K562 (cell line): ENCODE measurements around the gene CORO6. TPM values are rescaled to one million over a fixed set of nuclear protein-coding genes. Genes with fewer than 3 reads are reported as not detected.

Experiments used
- GATAD2B ChIP-seq: fragments of 450-650 bp; IDR thresholded peaks from 2 replicates; pipeline ENCODE4 v1.6.1; 2017; ENCODE audit warnings: mild to moderate bottlenecking, borderline replicate concordance
- MAX ChIP-seq: sonication (generic); formaldehyde crosslinking; IDR thresholded peaks from 2 replicates; pipeline ENCODE4 v1.9.0; 2022; ENCODE audit warnings: mild to moderate bottlenecking, missing genetic modification reagents
- MYNN ChIP-seq, 2 experiments: sonication (generic); formaldehyde crosslinking in 1 of 2; IDR thresholded peaks; 2 replicates each; pipeline versions ENCODE4 v1.5.0 to v1.6.1; 2016 to 2020; ENCODE audit warnings: antibody characterized with exemption in 1 of 2, missing genetic modification reagents in 1 of 2
- PHB2 ChIP-seq: fragments of 450-650 bp; IDR thresholded peaks from 2 replicates; pipeline ENCODE4 v1.6.1; 2017; ENCODE audit warnings: low read depth
- PYGO2 ChIP-seq: fragments of 450-650 bp; IDR thresholded peaks from 2 replicates; pipeline ENCODE4 v1.6.1; 2016; ENCODE audit warnings: mild to moderate bottlenecking, missing genetic modification characterization, moderate library complexity, missing compliant biosample characterization
- SMARCA5 ChIP-seq: fragments of 450-650 bp; IDR thresholded peaks from 2 replicates; pipeline ENCODE4 v1.6.1; 2016
- SMC3 ChIP-seq: conservative IDR thresholded peaks from 2 replicates; pipeline ENCODE4 v1.6.1; 2011; ENCODE audit warnings: low read depth, low read length, improper control_type of control experiment; ENCODE audit not compliant: insufficient read depth
- ZNF232 ChIP-seq: sonication (generic); formaldehyde crosslinking; IDR thresholded peaks from 2 replicates; pipeline ENCODE4 v1.8.0; 2022; ENCODE audit warnings: mild to moderate bottlenecking, missing genetic modification reagents
- ZNF408 ChIP-seq: fragments of 250-450 bp; sonication (Bioruptor Pico); IDR thresholded peaks from 2 replicates; pipeline ENCODE4 v1.4.0; 2020; ENCODE audit warnings: low read depth, mild to moderate bottlenecking, moderate library complexity
- ZNF444 ChIP-seq: fragments of 250-450 bp; sonication (Bioruptor Pico); IDR thresholded peaks from 2 replicates; pipeline ENCODE4 v1.4.0; 2020; ENCODE audit warnings: mild to moderate bottlenecking, moderate library complexity
- polyA plus RNA-seq, 8 experiments: library from polyadenylated mRNA; depleted of rRNA in 4 of 8; stranded (reverse) in 5 of 8; unstranded in 3 of 8; fragments of >200 nt; fragmentation: Nextera tagmentation in 2 of 8; fragmentation: Illumina TruSeq in 1 of 8; extraction: Ambion mirVana in 2 of 8; extraction: Trizol in 1 of 8; gene quantifications; 2 replicates each; pipeline versions ENCODE4 v1.2.1 to v1.2.3, GENCODE V29; 2011 to 2014; ENCODE audit warnings: inconsistent platforms in 1 of 8, missing spikeins in 1 of 8
- total RNA-seq, 7 experiments: library from RNA; depleted of rRNA in 6 of 7; stranded (reverse); fragments of >200 nt in 6 of 7; fragmentation: Illumina TruSeq in 2 of 7; extraction: Trizol in 2 of 7; gene quantifications; 2 replicates each; pipeline versions ENCODE4 v1.2.1 to v1.2.3, GENCODE V29; 2011 to 2021; ENCODE audit warnings: low replicate concordance in 1 of 7
- TF ChIP-seq, protein P1 (sequence below): sonication (generic); formaldehyde crosslinking; IDR thresholded peaks from 2 replicates; pipeline ENCODE4 v1.8.1; 2023; ENCODE audit warnings: mild to moderate bottlenecking, missing genetic modification reagents

Gene CORO6
- total and polyA plus RNA-seq, 9 of the 15 experiments (the other 6 are each of a cell fraction or from before 2014, with no cell fraction given): 0.04 to 11.9 (median 2.4) TPM

DNA sequence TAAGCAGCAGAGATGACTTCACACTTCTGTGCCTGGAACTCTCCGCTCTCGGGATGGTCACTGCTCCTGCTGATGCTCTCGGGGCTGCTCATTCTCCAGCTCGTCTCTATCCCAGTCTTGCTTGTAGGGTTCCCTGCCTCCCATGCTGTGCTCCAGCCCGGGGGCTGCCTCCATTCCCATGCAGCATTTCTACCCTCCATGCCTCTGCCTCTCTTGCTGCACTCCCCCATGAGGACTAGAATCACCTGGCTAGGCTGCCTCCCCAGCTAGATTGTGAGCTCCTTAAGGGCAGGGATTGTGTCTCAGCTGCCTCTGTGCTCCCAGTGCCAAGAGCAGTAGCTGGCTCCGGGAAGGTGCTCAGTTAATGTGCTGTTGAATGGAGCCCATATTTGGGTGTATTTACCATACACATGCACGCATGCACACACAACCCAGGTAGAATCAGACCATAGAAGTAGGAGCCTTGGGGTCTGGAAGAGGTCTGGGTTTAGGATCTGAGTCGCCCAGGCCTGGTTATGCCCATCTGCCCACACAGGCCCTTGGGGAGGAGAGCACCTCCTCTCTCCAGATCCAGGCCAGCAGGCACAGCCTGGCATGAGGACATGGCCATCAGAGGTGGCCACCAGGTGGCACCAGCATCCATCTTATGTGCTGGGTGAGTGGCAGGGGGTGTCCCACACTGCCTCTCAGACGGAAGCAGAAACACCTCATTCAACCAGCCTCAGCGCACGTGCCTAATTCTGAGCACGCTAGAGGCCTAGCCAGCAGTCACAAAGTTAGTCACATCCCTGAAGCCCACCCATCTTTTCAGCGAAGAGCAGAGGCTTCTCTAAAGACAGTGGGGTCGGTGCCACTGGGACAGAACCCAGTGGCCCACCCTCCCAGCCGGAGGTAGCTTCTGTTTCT, 42.6 kb downstream of the CORO6 start (continued):
- TF ChIP-seq MYNN (IDR thresholded peaks at IDR 0.05) (peak; percentile 44; the same call in 1 of the 2 replicates), MYNN (CRISPR knock-in tag; IDR thresholded peaks at IDR 0.05) (no peak), ZNF444 (CRISPR knock-in tag) (no peak), PHB2 (no peak), ZNF232 (CRISPR knock-in tag) (no peak), SMARCA5 (no peak), MAX (CRISPR knock-in tag) (0 out of 2 replicates have a peak, but pooled peaks have one; percentile 24), ZNF408 (CRISPR knock-in tag) (no peak), PYGO2 (tag) (no peak), GATAD2B (0 out of 2 replicates have a peak, but pooled peaks have one; percentile 23), SMC3 (peak; percentile 81)
- TF ChIP-seq, protein P1, sequence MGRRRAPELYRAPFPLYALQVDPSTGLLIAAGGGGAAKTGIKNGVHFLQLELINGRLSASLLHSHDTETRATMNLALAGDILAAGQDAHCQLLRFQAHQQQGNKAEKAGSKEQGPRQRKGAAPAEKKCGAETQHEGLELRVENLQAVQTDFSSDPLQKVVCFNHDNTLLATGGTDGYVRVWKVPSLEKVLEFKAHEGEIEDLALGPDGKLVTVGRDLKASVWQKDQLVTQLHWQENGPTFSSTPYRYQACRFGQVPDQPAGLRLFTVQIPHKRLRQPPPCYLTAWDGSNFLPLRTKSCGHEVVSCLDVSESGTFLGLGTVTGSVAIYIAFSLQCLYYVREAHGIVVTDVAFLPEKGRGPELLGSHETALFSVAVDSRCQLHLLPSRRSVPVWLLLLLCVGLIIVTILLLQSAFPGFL (CRISPR knock-in tag): no peak
